HFFc6 (cell line): ENCODE data around the gene TEAD3. TPM values are rescaled to one million over a fixed set of nuclear protein-coding genes. Genes with fewer than 3 reads are reported as not detected.
"Not testable (repeated sequence)": the region's sequence is repeated elsewhere in the genome, so short reads cannot be mapped to it uniquely, and the experiment has no call there.

Experiments used
- DNase-seq: peaks from one replicate; pipeline ENCODE4 v3.0.0-alpha.2; 2018
- H3K27ac Mint-ChIP-seq: 2 replicates; pipeline ENCODE4 v1.8.0; 2020; ENCODE audit warnings: mild to moderate bottlenecking, mixed read lengths
- H3K27me3 Mint-ChIP-seq: 2 replicates; pipeline ENCODE4 v1.8.0; 2021; ENCODE audit warnings: mild to moderate bottlenecking, moderate library complexity, mixed read lengths; ENCODE audit not compliant: insufficient read depth
- H3K36me3 Mint-ChIP-seq: 2 replicates; pipeline ENCODE4 v1.8.0; 2021; ENCODE audit warnings: low read depth, mixed read lengths
- H3K4me1 Mint-ChIP-seq: 2 replicates; pipeline ENCODE4 v1.8.0; 2020; ENCODE audit warnings: low read depth, mixed read lengths
- H3K4me3 Mint-ChIP-seq: 2 replicates; pipeline ENCODE4 v1.8.0; 2020; ENCODE audit warnings: mild to moderate bottlenecking, moderate library complexity, mixed read lengths
- H3K9me3 Mint-ChIP-seq: 2 replicates; pipeline ENCODE4 v1.8.0; 2020; ENCODE audit warnings: mild to moderate bottlenecking, mixed read lengths
- long read RNA-seq: library from polyadenylated mRNA; unstranded; transcript quantifications from one replicate; pipeline ENCODE4 v2.0.0, GENCODE V29; 2019
- total RNA-seq, 6 experiments: library from RNA; stranded (reverse); fragmentation: NEBNext Ultra II Directional; extraction: Animal tissue kit (Norgen Biotek cat#: 25700); gene quantifications; 2 replicates in 1 of 6; 3 replicates in 5 of 6; pipeline ENCODE4 v1.2.3, GENCODE V29; 2021
- TF ChIP-seq, protein P1 (sequence below): fragments of 200-600 bp; sonication (generic); IDR thresholded peaks from 2 replicates; pipeline ENCODE4 v1.5.0; 2021; ENCODE audit warnings: antibody characterized with exemption, mild to moderate bottlenecking

Gene TEAD3
- 10 to 100 TPM; 34.2 to 39.5 (median 36.5) TPM for total RNA-seq
- long read RNA-seq, partial matches to known transcripts, result 11 of 25 reads
- long read RNA-seq, other reads (novel, unspliced or antisense), result 14 of 25 reads

DNA sequence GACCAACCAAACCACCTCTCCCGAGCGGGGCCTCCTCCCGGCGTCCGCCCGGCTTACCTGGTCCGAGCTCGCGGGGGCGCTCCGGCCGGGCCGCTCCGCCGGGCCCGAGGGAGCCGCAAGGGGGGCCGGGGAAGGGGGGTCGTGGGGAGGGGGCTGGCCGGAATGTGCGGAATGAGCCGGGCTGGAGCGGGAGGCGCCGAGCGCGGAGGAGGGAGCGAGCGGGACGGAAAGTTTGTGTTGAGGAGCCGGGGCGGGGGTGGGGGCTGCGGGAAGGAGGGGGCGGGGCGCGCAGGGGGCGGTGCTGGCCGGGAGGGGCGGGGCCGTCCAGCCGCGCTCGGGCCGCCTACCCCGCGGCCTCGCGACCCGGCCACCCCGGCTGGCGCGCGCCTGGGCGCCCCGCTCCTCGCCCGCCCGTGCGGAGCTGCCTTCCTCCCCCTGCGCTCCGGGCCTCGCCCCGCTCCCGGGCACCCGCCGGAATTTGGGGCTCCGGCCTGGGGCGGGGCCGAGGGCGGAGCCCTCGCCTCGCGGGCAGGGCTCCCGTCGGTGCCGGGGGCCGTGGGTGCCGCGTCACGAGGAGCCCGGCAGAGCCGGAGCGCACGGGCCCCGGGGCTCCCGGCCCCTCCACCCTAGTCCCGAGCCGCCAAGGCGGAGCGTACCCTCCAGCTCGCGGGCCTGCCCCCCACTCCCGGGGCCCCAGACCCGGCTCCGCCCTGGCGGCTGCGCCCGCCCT is at the start of gene TEAD3:
Gene TEAD3 (minus strand): TSS at position 239 of the 730 bp plus-strand sequence.
- DNase-seq, result peak; percentile 59
- TF ChIP-seq, protein P1, sequence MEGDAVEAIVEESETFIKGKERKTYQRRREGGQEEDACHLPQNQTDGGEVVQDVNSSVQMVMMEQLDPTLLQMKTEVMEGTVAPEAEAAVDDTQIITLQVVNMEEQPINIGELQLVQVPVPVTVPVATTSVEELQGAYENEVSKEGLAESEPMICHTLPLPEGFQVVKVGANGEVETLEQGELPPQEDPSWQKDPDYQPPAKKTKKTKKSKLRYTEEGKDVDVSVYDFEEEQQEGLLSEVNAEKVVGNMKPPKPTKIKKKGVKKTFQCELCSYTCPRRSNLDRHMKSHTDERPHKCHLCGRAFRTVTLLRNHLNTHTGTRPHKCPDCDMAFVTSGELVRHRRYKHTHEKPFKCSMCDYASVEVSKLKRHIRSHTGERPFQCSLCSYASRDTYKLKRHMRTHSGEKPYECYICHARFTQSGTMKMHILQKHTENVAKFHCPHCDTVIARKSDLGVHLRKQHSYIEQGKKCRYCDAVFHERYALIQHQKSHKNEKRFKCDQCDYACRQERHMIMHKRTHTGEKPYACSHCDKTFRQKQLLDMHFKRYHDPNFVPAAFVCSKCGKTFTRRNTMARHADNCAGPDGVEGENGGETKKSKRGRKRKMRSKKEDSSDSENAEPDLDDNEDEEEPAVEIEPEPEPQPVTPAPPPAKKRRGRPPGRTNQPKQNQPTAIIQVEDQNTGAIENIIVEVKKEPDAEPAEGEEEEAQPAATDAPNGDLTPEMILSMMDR, result no peak
- peaks cover 53% of the 10 kb centered on the region for H3K4me1 Mint-ChIP-seq
- peaks cover 3% of the 10 kb centered on the region for H3K27me3 Mint-ChIP-seq
- peak within 1 kb of the TSS; percentile 92 for H3K4me3 Mint-ChIP-seq
- peak within 1 kb of the TSS; percentile 87 for H3K27ac Mint-ChIP-seq
- H3K9me3 Mint-ChIP-seq, result no peaks in the 10 kb centered on the region
- no peaks in the 10 kb centered on the region for H3K36me3 Mint-ChIP-seq

DNA sequence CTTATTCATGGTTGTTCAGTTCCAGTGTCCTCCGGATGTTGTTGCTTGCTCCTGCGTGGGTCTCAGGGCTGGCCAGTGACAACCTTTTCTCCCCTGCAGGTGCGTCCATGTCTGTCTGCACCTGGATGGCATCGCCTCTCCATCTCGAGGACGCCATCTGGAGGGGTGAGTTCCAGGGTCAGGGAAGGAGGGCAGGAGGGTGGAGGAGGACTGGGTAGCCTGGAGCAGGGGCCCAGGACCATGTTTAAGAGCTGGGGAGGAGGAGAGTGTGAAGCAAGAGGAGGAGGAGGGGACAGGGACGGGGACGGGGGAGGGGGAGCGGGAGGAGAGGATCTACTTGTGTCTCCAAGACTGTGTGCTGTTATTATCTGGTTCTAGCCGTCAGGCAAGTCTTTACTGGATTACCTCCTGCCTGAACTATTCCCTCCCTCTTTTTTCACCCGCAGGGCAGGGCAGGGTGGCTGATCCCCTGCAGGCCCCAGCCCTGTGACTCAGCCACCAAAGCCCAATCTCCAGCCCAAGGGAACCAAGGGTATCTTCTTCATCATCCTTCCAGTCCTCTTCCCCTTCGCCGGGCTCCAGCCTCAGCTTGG is 48.0 kb upstream of the TEAD3 start:
- H3K4me1 Mint-ChIP-seq, result peaks cover 8% of the 10 kb centered on the region; the same call in 1 of the 2 replicates
- TF ChIP-seq, protein P1, result no peak
- no peaks in the 10 kb centered on the region for H3K9me3 Mint-ChIP-seq
- no peaks in the 10 kb centered on the region for H3K36me3 Mint-ChIP-seq
- H3K27ac Mint-ChIP-seq, result no peak overlapping the region
- DNase-seq, result no peak
- no peak overlapping the region for H3K4me3 Mint-ChIP-seq
- peaks cover 33% of the 10 kb centered on the region for H3K27me3 Mint-ChIP-seq

DNA sequence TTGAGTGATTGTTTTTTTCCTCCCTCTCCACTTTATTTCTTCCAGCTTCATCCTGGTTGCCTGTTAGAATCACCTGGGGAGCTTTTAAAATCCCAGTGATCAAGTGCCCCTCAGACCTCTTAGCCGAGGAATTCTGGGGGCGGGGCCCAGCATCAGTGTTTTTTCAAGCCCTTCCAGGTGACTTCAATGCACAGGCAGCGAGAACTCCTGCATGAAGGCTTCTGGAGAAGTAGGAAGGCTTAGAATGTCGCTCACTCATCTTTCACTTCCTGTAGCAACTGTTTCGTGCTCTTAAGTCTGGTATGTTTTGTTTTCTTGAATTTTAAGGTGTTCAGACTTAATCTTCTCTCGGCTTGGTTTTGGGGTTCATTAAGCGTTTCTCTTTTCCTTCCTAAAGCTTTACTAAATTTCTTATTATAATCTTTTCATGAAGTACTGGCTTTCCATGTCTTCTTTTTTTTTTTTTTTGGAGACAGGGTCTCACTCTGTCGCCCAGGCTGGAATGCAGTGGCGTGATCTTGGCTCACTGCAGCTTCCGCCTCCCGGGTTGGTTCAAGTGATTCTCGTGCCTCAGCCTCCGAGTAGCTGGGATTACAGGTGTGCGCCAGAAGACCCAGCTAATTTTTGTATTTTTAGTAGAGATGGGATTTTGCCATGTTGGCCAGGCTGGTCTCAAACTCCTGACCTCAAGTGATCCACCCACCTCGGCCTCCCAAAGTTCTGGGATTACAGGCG is 46.7 kb upstream of the TEAD3 start:
- no peaks in the 10 kb centered on the region for H3K36me3 Mint-ChIP-seq
- no peak overlapping the region for H3K4me3 Mint-ChIP-seq
- no peaks in the 10 kb centered on the region for H3K9me3 Mint-ChIP-seq
- peaks cover 8% of the 10 kb centered on the region; the same call in 1 of the 2 replicates for H3K4me1 Mint-ChIP-seq
- no peak for DNase-seq
- TF ChIP-seq, protein P1, result no peak
- H3K27ac Mint-ChIP-seq, result no peak overlapping the region
- H3K27me3 Mint-ChIP-seq, result peaks cover 37% of the 10 kb centered on the region

DNA sequence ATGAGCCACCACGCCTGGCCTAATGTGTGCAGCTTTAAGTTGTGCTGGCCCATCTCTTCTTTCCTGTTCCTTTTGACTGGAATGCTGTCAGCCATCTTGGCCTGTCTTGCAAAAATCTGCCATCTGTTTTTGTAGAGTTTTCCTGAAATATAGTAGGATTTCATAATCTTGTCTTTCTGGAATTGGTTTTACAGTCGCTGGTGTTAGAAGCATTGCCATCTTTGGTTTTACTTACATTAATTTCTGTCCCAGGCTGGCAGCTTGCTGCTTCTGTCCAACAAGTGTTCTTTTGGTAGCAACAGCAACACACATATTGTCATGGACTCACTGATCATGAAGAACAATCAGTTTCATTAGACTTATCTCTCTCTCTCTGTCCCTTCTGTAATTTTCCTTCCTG is 45.0 kb upstream of the TEAD3 start:
- Mint-ChIP-seq H3K4me1 (no peaks in the 10 kb centered on the region), H3K27me3 (peaks cover 38% of the 10 kb centered on the region), H3K27ac (no peak overlapping the region), H3K9me3 (no peaks in the 10 kb centered on the region), H3K4me3 (no peak overlapping the region), H3K36me3 (no peaks in the 10 kb centered on the region)
- TF ChIP-seq, protein P1, result no peak
- no peak for DNase-seq

DNA sequence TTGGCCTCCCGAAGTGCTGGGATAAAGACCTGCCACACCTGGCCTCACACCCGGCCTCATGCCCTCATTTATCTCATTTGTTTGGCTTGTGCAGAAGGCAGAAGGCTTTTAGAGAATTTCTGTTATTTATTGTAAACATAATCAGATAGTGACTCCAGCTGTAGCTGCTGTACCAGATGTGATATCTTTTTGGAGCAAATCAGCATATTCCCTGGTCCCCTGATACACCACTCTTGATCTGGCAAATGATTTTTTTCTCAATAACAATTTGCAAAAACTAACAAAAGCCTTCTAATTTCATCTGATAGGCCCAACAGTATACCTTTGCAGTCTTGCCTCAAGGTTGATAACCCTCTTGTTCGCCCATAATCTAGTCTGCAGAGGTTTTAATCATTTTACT is 42.3 kb upstream of the TEAD3 start:
- Mint-ChIP-seq H3K4me3 (no peak overlapping the region), H3K27ac (no peak overlapping the region), H3K27me3 (peaks cover 43% of the 10 kb centered on the region), H3K4me1 (no peaks in the 10 kb centered on the region), H3K36me3 (no peaks in the 10 kb centered on the region), H3K9me3 (no peaks in the 10 kb centered on the region)
- DNase-seq, result no peak
- TF ChIP-seq, protein P1, result no peak

DNA sequence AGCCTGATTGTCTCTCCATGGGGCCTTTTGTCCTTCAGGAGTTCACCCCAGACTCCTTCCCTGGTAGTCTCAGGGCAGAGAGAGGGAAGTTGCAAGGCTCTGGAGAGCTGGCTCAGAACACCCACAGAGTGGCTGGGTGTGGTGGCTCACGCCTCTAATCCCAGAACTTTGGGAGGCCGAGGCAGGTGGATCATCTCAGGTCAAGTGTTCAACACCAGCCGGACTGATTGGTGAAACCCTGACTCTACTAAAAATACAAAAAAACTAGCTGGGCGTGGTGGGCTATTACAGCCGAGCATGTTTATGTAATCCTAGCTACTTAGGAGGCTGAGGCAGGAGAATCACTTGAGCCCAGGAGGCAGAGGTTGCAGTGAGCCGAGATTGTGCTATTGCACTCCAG is 39.0 kb upstream of the TEAD3 start:
- DNase-seq, H3K36me3 Mint-ChIP-seq: not testable (repeated sequence)
- H3K27me3 Mint-ChIP-seq, result peaks cover 35% of the 10 kb centered on the region

More for the DNA sequence above, 39.0 kb upstream of the TEAD3 start:
- H3K4me3 Mint-ChIP-seq, H3K4me1 Mint-ChIP-seq, H3K27ac Mint-ChIP-seq, H3K9me3 Mint-ChIP-seq: not testable (repeated sequence)
